Esophagus muscularis mucosa (tissue), 3 donors: ENCODE data around the gene UTP15.

Experiments
- CTCF ChIP-seq, 3 experiments: fragments of 200-600 bp in 2 of 3; fragments of 450-650 bp in 1 of 3; sonication (generic) in 2 of 3; IDR thresholded peaks; one replicate each; pipeline ENCODE4 v1.5.1; 2017 to 2019; ENCODE audit warnings: antibody characterized with exemption in 3 of 3, mild to moderate bottlenecking in 2 of 3, moderate library complexity in 1 of 3
- POLR2A ChIP-seq: fragments of 450-650 bp; IDR thresholded peaks from one replicate; pipeline ENCODE4 v1.6.1; 2017; ENCODE audit warnings: antibody characterized with exemption, moderate library complexity, mild to moderate bottlenecking, low read depth
- POLR2AphosphoS5 ChIP-seq, 2 donors: sonication (generic); formaldehyde crosslinking; IDR thresholded peaks; one replicate each; pipeline ENCODE4 v1.6.1; 2017; ENCODE audit warnings: antibody characterized with exemption in 2 of 2

GRCh38 chr5:73615085-73615484 is 49.5 kb downstream of the UTP15 start:
- no peak for TF ChIP-seq POLR2A
- TF ChIP-seq CTCF (IDR thresholded peaks at IDR 0.05), result no peak
- no peak for TF ChIP-seq POLR2AphosphoS5 (IDR thresholded peaks at IDR 0.05)
